B cell (primary cell): Measurements from ENCODE around the gene SFMBT2. TPM values are rescaled to one million over a fixed set of nuclear protein-coding genes. Genes with fewer than 3 reads are reported as not detected.
A peak's percentile ranks its signal among the peaks of the same experiment; 100 is the strongest.

ENCODE experiments used
- ATAC-seq: fragments of 200-7000 bp; cut with Tn5 transposase; one replicate; pipeline ENCODE4 v1.10.0; 2021; ENCODE audit warnings: low read depth, mild to moderate bottlenecking, moderate number of reproducible peaks, moderate library complexity
- CTCF ChIA-PET: fragments of 350-600 bp; sonication (Branson Sonifier 250); formaldehyde crosslinking; loops from one replicate; lab custom pipeline; 2021; ENCODE audit warnings: antibody characterized with exemption, inconsistent platforms; lab: Charles Lee
- POLR2A ChIA-PET: fragments of 350-600 bp; sonication (Branson Sonifier 250); formaldehyde crosslinking; loops from one replicate; lab custom pipeline; 2021; ENCODE audit warnings: antibody characterized with exemption; lab: Charles Lee
- DNase-seq: peaks from one replicate; pipeline ENCODE4 v3.0.0; 2013
- H2AFZ ChIP-seq: 2 replicates; pipeline ENCODE4 v1.6.1; 2012; ENCODE audit warnings: mild to moderate bottlenecking, low read depth, low read length; ENCODE audit not compliant: insufficient read depth, poor library complexity, severe bottlenecking
- H3K27ac ChIP-seq, 2 donors: 1 replicate in 1 of 2; 2 replicates in 1 of 2; pipeline ENCODE4 v1.5.1; 2012 to 2013; ENCODE audit warnings: low read length in 2 of 2, mild to moderate bottlenecking in 2 of 2, moderate library complexity in 1 of 2
- H3K27me3 ChIP-seq, 4 experiments: fragments of 200-600 bp in 1 of 4; sonication (generic) in 1 of 4; replicated peaks in 1 of 4; 1 replicate in 2 of 4; 2 replicates in 2 of 4; pipeline versions ENCODE4 v1.6.1 to v1.7.0; 2013 to 2016; ENCODE audit warnings: low read length in 3 of 4, mild to moderate bottlenecking in 2 of 4, mixed read lengths in 1 of 4, moderate library complexity in 1 of 4; ENCODE audit not compliant: insufficient read depth in 4 of 4, control insufficient read depth in 3 of 4; ENCODE audit errors: control extremely low read depth in 1 of 4
- H3K36me3 ChIP-seq, 2 experiments: replicated peaks in 1 of 2; 1 replicate in 1 of 2; 2 replicates in 1 of 2; pipeline versions ENCODE4 v1.6.1 to v1.7.1; 2013; ENCODE audit warnings: low read length in 1 of 2; ENCODE audit not compliant: insufficient read depth in 2 of 2, control insufficient read depth in 1 of 2; ENCODE audit errors: control extremely low read depth in 1 of 2, extremely low read depth in 1 of 2
- H3K4me1 ChIP-seq, 2 donors: fragments of 200-600 bp in 1 of 2; sonication (generic) in 1 of 2; 1 replicate in 1 of 2; 2 replicates in 1 of 2; pipeline versions ENCODE4 v1.5.1 to v1.6.1; 2013 to 2017; ENCODE audit warnings: low read length in 2 of 2; ENCODE audit not compliant: control insufficient read depth in 2 of 2, insufficient read depth in 2 of 2
- H3K4me2 ChIP-seq: replicated peaks from 2 replicates; pipeline ENCODE3; 2012; ENCODE audit warnings: mild to moderate bottlenecking, low read depth, low read length; ENCODE audit not compliant: poor library complexity, severe bottlenecking
- H3K4me3 ChIP-seq, 5 experiments: fragments of 200-600 bp in 1 of 5; sonication (generic) in 1 of 5; 1 replicate in 3 of 5; 2 replicates in 2 of 5; pipeline versions ENCODE4 v1.5.1 to v1.7.0; 2011 to 2016; ENCODE audit warnings: low read length in 4 of 5, mild to moderate bottlenecking in 4 of 5, low read depth in 2 of 5, control low read depth in 1 of 5, moderate library complexity in 1 of 5; ENCODE audit not compliant: insufficient read depth in 1 of 5; ENCODE audit errors: control extremely low read depth in 1 of 5, extremely low read depth in 1 of 5
- H3K79me2 ChIP-seq: fragments of 200-600 bp; sonication (generic); one replicate; pipeline ENCODE4 v1.6.0; 2016; ENCODE audit warnings: low read length; ENCODE audit not compliant: control insufficient read depth, insufficient read depth
- H3K9ac ChIP-seq: fragments of 200-600 bp; sonication (generic); 2 replicates; pipeline ENCODE4 v1.6.1; 2017; ENCODE audit warnings: mild to moderate bottlenecking, low read length, moderate library complexity
- H3K9me3 ChIP-seq, 3 donors: one replicate each; pipeline versions ENCODE4 v1.6.1 to v1.7.1; 2013; ENCODE audit warnings: low read length in 2 of 3; ENCODE audit not compliant: control insufficient read depth in 2 of 3, insufficient read depth in 1 of 3; ENCODE audit errors: control extremely low read depth in 1 of 3
- H4K20me1 ChIP-seq: 2 replicates; pipeline ENCODE4 v1.6.0; 2012; ENCODE audit warnings: mild to moderate bottlenecking, low read length; ENCODE audit not compliant: insufficient read depth, control insufficient read depth, poor library complexity, severe bottlenecking
- H3K27ac Mint-ChIP-seq: one replicate; pipeline ENCODE4 v1.8.0; 2021; ENCODE audit warnings: mixed read lengths
- H3K27me3 Mint-ChIP-seq: one replicate; pipeline ENCODE4 v1.8.0; 2021; ENCODE audit warnings: mixed read lengths
- H3K4me1 Mint-ChIP-seq: one replicate; pipeline ENCODE4 v1.8.0; 2021; ENCODE audit warnings: mixed read lengths
- H3K4me3 Mint-ChIP-seq: one replicate; pipeline ENCODE4 v1.8.0; 2021; ENCODE audit warnings: mixed read lengths
- H3K9me3 Mint-ChIP-seq: one replicate; pipeline ENCODE4 v1.8.0; 2022; ENCODE audit warnings: mixed read lengths; ENCODE audit not compliant: insufficient read depth
- CTCF ChIP-seq: fragments of 200-600 bp; IDR thresholded peaks from one replicate; pipeline ENCODE4 v1.8.0; 2022; ENCODE audit warnings: antibody characterized with exemption, mild to moderate bottlenecking
- EZH2 ChIP-seq: IDR thresholded peaks from 2 replicates; pipeline ENCODE4 v1.6.1; 2012; ENCODE audit warnings: borderline replicate concordance, low read depth, mild to moderate bottlenecking, moderate library complexity, low read length; ENCODE audit not compliant: insufficient read depth, poor library complexity, severe bottlenecking
- WGBS: methylation state at CpG from one replicate; pipeline ENCODE4 v1.1.5; 2013; ENCODE audit warnings: missing lambda C conversion rate; ENCODE audit not compliant: insufficient coverage; 5-methylcytosine and 5-hydroxymethylcytosine counted together
- intact Hi-C: fragments of 100-400 bp; cut with micrococcal nuclease; formaldehyde crosslinking; loops from one replicate; pipeline ENCODE4 v1.10.0; 2022
- polyA plus RNA-seq: library from polyadenylated mRNA; depleted of rRNA; stranded (reverse); fragments of >200 nt; gene quantifications from 2 replicates; pipeline ENCODE4 v1.2.3, GENCODE V29; 2012
- total RNA-seq, 2 donors: library from RNA; stranded (reverse); fragments of 120-200 nt in 1 of 2; gene quantifications; 1 replicate in 1 of 2; 2 replicates in 1 of 2; pipeline versions ENCODE4 v1.2.3 to v1.2.4, GENCODE V29; 2013 to 2022

Gene SFMBT2
- total and polyA plus RNA-seq, 2 donors (not counting 1 experiment from before 2014, with no cell fraction given): 2.3 to 24.0 TPM

- H3K9me3 Mint-ChIP-seq: peaks cover 2% of the 10 kb centered on the region
- ATAC-seq (no peak), DNase-seq (no peak)
- Histone ChIP-seq H3K9ac (no peak overlapping the region), H3K4me3 (no peak overlapping the region), H2AFZ (no peak overlapping the region), H3K4me1 (peaks cover 29 to 38% of the 10 kb centered on the region in 2 donors), H3K27ac (no peak overlapping the region), H3K9me3 (peaks cover 0 to 13% (median 10%) of the 10 kb centered on the region in 3 donors), H3K79me2 (peaks cover 42% of the 10 kb centered on the region), H3K36me3 (peaks cover 3 to 5% of the 10 kb centered on the region in 2 experiments), H3K4me2 (no peak overlapping the region), H3K27me3 (no peaks in the 10 kb centered on the region), H4K20me1 (no peaks in the 10 kb centered on the region)
- ChIA-PET CTCF (no interaction called here), POLR2A (no interaction called here)
- H3K4me3 Mint-ChIP-seq: no peak overlapping the region
- WGBS: 100% methylated on average over 7 of the region's 7 CpGs
- no peaks in the 10 kb centered on the region for H3K27me3 Mint-ChIP-seq
- H3K27ac Mint-ChIP-seq: peak overlapping the region; percentile 50
- intact Hi-C loops: loop anchor here (5.0 kb wide), 1 partner anchor 163 kb away; no protein-coding TSS in a partner anchor
- no peak for TF ChIP-seq CTCF
- H3K4me1 Mint-ChIP-seq: peaks cover 42% of the 10 kb centered on the region
Observed at GRCh38 chr10:7308826-7309225, 102.0 kb downstream of the SFMBT2 start.

GRCh38 chr10:7306616-7307015 is 104.2 kb downstream of the SFMBT2 start:
- Histone ChIP-seq H3K4me2 (peak overlapping the region; percentile 62), H3K36me3 (peaks cover 2 to 3% of the 10 kb centered on the region in 2 experiments), H3K4me1 (peaks cover 31 to 38% of the 10 kb centered on the region in 2 donors), H4K20me1 (no peaks in the 10 kb centered on the region), H3K9me3 (peaks cover 0 to 15% (median 11%) of the 10 kb centered on the region in 3 donors), H3K4me3 (peak overlapping the region in 1 of 5 experiments; percentile 42), H3K79me2 (peaks cover 50% of the 10 kb centered on the region), H2AFZ (no peak overlapping the region), H3K9ac (peak overlapping the region; percentile 35), H3K27me3 (no peaks in the 10 kb centered on the region), H3K27ac (peak overlapping the region; percentile 66 to 90)
- intact Hi-C loops: loop anchor here (1.0 to 5.0 kb wide), 4 partner anchors 30 to 166 kb away; no protein-coding TSS in a partner anchor
- Mint-ChIP-seq H3K4me3 (peak overlapping the region; percentile 82), H3K9me3 (peaks cover 2% of the 10 kb centered on the region), H3K27ac (peak overlapping the region; percentile 96), H3K4me1 (peaks cover 50% of the 10 kb centered on the region), H3K27me3 (no peaks in the 10 kb centered on the region)
- DNase-seq (no peak), ATAC-seq (peak; percentile 15)
- POLR2A ChIA-PET: no interaction called here
- CTCF ChIA-PET: interaction anchor here (1.3 kb wide), 1 partner anchor 102 kb away, joined by 3 read pairs; no protein-coding TSS in a partner anchor
- TF ChIP-seq EZH2 (no peak), CTCF (no peak)
